ENCODE results near the gene PAPPA2.

DNA sequence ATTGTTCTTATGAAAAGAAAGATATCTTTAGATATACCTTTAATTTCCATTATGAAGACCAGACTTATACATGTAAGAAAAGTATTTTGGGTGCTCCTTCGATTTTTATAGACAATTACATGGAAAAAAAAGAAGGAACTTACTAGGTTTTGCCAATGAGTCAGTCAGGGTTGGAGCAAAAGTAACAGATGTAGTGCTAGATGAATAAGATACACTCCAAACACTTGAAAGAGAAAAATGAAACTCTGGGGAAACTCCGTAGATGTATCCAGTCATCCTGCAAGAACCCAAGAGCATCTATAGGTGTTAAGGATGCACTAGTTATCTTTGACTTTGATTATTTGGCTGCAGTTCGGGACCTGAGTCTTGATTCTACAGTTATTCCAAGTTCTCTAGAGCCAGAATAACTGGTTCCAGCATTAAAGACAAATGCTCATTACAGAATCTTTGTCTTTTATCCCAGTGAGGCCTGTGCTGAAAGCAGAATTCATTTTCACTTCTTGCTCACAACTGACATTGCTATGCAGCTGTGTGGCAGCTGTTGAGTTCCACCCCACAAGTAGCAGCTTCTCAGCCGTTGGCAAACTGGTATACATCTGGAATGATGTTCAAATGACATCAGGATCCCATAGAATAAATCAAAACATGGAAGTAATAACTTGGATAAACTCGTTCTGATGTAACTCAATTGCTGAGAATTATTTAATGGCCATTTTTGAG, 375.5 kb downstream of the PAPPA2 start:
- TF ChIP-seq, protein P1, sequence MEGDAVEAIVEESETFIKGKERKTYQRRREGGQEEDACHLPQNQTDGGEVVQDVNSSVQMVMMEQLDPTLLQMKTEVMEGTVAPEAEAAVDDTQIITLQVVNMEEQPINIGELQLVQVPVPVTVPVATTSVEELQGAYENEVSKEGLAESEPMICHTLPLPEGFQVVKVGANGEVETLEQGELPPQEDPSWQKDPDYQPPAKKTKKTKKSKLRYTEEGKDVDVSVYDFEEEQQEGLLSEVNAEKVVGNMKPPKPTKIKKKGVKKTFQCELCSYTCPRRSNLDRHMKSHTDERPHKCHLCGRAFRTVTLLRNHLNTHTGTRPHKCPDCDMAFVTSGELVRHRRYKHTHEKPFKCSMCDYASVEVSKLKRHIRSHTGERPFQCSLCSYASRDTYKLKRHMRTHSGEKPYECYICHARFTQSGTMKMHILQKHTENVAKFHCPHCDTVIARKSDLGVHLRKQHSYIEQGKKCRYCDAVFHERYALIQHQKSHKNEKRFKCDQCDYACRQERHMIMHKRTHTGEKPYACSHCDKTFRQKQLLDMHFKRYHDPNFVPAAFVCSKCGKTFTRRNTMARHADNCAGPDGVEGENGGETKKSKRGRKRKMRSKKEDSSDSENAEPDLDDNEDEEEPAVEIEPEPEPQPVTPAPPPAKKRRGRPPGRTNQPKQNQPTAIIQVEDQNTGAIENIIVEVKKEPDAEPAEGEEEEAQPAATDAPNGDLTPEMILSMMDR (conservative IDR thresholded peaks at IDR 0.05): no peak
- TF ChIP-seq EZH2 (IDR thresholded peaks at IDR 0.05; ENCODE audit: low read depth): no peak

All from PC-9 (cell line).